Fibroblast of villous mesenchyme (primary cell): ENCODE results near the gene TEKT3. TPM values are rescaled to one million over a fixed set of nuclear protein-coding genes. Genes with fewer than 3 reads are reported as not detected.

Experiments
- DNase-seq: peaks from one replicate; pipeline ENCODE4 v3.0.0-alpha.2; 2010; ENCODE audit warnings: low read depth
- H3K4me3 ChIP-seq: 2 replicates; pipeline ENCODE4 v1.5.1; 2011; ENCODE audit warnings: low read depth, mild to moderate bottlenecking, low read length
- CTCF ChIP-seq: IDR thresholded peaks from 2 replicates; pipeline ENCODE4 v1.5.1; 2012; ENCODE audit warnings: low read depth, mild to moderate bottlenecking, low read length; ENCODE audit not compliant: insufficient read depth
- total RNA-seq: library from RNA; depleted of rRNA; stranded (reverse); fragments of >200 nt; gene quantifications from 2 replicates; pipeline ENCODE4 v1.2.3, GENCODE V29; 2012

The TEKT3 gene
- total RNA-seq, 1 donor, result not detected

GRCh38 chr17:15381707-15382106 is 40.3 kb upstream of the TEKT3 start:
- H3K4me3 ChIP-seq, result no peak overlapping the region
- DNase-seq, result no peak
- TF ChIP-seq CTCF, result no peak

GRCh38 chr17:15380446-15380845 is 39.0 kb upstream of the TEKT3 start:
- H3K4me3 ChIP-seq, result no peak overlapping the region
- no peak for TF ChIP-seq CTCF
- DNase-seq, result no peak

- no peak for TF ChIP-seq CTCF
- H3K4me3 ChIP-seq, result no peak overlapping the region
- no peak for DNase-seq
Observed at GRCh38 chr17:15379659-15380058, 38.3 kb upstream of the TEKT3 start.

GRCh38 chr17:15378243-15378642 is 36.8 kb upstream of the TEKT3 start:
- DNase-seq, result no peak
- no peak overlapping the region for H3K4me3 ChIP-seq
- no peak for TF ChIP-seq CTCF

GRCh38 chr17:15377616-15378015 is 36.2 kb upstream of the TEKT3 start:
- peak; percentile 73 for DNase-seq
- no peak for TF ChIP-seq CTCF
- peak overlapping the region; percentile 27 for H3K4me3 ChIP-seq

- TF ChIP-seq CTCF, result no peak
- H3K4me3 ChIP-seq, result no peak overlapping the region
- DNase-seq, result peak; percentile 43
Observed at GRCh38 chr17:15377200-15377599, 35.8 kb upstream of the TEKT3 start.

- TF ChIP-seq CTCF, result no peak
- H3K4me3 ChIP-seq, result no peak overlapping the region
- DNase-seq, result no peak
Observed at GRCh38 chr17:15371376-15372130, 30.2 kb upstream of the TEKT3 start.
